ENCODE results near the gene SUFU. TPM values are rescaled to one million over a fixed set of nuclear protein-coding genes. Genes with fewer than 3 reads are reported as not detected.

SUFU gene
- total RNA-seq, 1 experiment from 2014 or later = 6.3 TPM

GRCh38 chr10:102515724-102516123 lies 12.0 kb downstream of the SUFU start:
- BruUV-seq (replicated peaks) = no TSS peak
- ChIA-PET POLR2A (interaction anchor here (1.0 kb wide), 1 partner anchor 126 kb away, joined by 3 read pairs; no protein-coding TSS in a partner anchor), CTCF (no interaction called here)
- H3K36me3 Mint-ChIP-seq (ENCODE audit: insufficient read depth, unreplicated experiment) = peaks cover 47% of the 10 kb centered on the region
- peaks cover 6% of the 10 kb centered on the region for H3K4me1 Mint-ChIP-seq (ENCODE audit: insufficient read depth, unreplicated experiment)
- no peak for TF ChIP-seq CTCF (IDR thresholded peaks at IDR 0.05; ENCODE audit: unreplicated experiment)
- H3K27ac Mint-ChIP-seq (ENCODE audit: low read depth, unreplicated experiment) = no peak overlapping the region
- no peak for DNase-seq (ENCODE audit: unreplicated experiment)
- intact Hi-C loops (cut with micrococcal nuclease) = no loop called here
- no peaks in the 10 kb centered on the region for H3K9me3 Mint-ChIP-seq (ENCODE audit: unreplicated experiment)
- no peak overlapping the region for H3K4me3 Mint-ChIP-seq (ENCODE audit: unreplicated experiment)
- no peaks in the 10 kb centered on the region for H3K27me3 Mint-ChIP-seq (ENCODE audit: insufficient read depth, unreplicated experiment)

- no peak for TF ChIP-seq CTCF (IDR thresholded peaks at IDR 0.05; ENCODE audit: unreplicated experiment)
- ChIA-PET POLR2A (interaction anchor here (1.4 to 1.9 kb wide), 2 partner anchors 13 to 15 kb away, joined by 4 to 9 read pairs; partner anchors contain the start of genes ACTR1A and SUFU), CTCF (interaction anchor here (1.0 to 1.5 kb wide), 2 partner anchors 13 to 64 kb away, joined by 3 to 7 read pairs; partner anchors contain the start of gene SUFU)
- Mint-ChIP-seq H3K4me1 (ENCODE audit: insufficient read depth, unreplicated experiment) (peaks cover 6% of the 10 kb centered on the region), H3K9me3 (ENCODE audit: unreplicated experiment) (no peaks in the 10 kb centered on the region), H3K4me3 (ENCODE audit: unreplicated experiment) (no peak overlapping the region), H3K27ac (ENCODE audit: low read depth, unreplicated experiment) (no peak overlapping the region), H3K27me3 (ENCODE audit: insufficient read depth, unreplicated experiment) (no peaks in the 10 kb centered on the region), H3K36me3 (ENCODE audit: insufficient read depth, unreplicated experiment) (peaks cover 32% of the 10 kb centered on the region)
- no peak for DNase-seq (ENCODE audit: unreplicated experiment)
- no TSS peak for BruUV-seq (replicated peaks)
- intact Hi-C loops (cut with micrococcal nuclease) = no loop called here
Observed at GRCh38 chr10:102517553-102517952, 13.8 kb downstream of the SUFU start.

GRCh38 chr10:102519246-102519825 lies 15.6 kb downstream of the SUFU start:
- POLR2A ChIA-PET = interaction anchor here (0.7 kb wide), 1 partner anchor 454 kb away, joined by 4 read pairs; no protein-coding TSS in a partner anchor
- H3K36me3 Mint-ChIP-seq (ENCODE audit: insufficient read depth, unreplicated experiment) = peaks cover 20% of the 10 kb centered on the region
- no peak overlapping the region for H3K27ac Mint-ChIP-seq (ENCODE audit: low read depth, unreplicated experiment)
- H3K9me3 Mint-ChIP-seq (ENCODE audit: unreplicated experiment) = no peaks in the 10 kb centered on the region
- DNase-seq (ENCODE audit: unreplicated experiment) = no peak
- no peak overlapping the region for H3K4me3 Mint-ChIP-seq (ENCODE audit: unreplicated experiment)
- intact Hi-C loops (cut with micrococcal nuclease) = no loop called here
- H3K27me3 Mint-ChIP-seq (ENCODE audit: insufficient read depth, unreplicated experiment) = no peaks in the 10 kb centered on the region
- H3K4me1 Mint-ChIP-seq (ENCODE audit: insufficient read depth, unreplicated experiment) = peaks cover 6% of the 10 kb centered on the region
- no TSS peak for BruUV-seq (replicated peaks)
- CTCF ChIA-PET = interaction anchor here (0.7 to 2.2 kb wide), 2 partner anchors 15 to 64 kb away, joined by 5 to 6 read pairs; partner anchors contain the start of gene SUFU
- TF ChIP-seq CTCF (IDR thresholded peaks at IDR 0.05; ENCODE audit: unreplicated experiment) = no peak

GRCh38 chr10:102522874-102523249 lies 19.1 kb downstream of the SUFU start:
- TF ChIP-seq CTCF (IDR thresholded peaks at IDR 0.05; ENCODE audit: unreplicated experiment) = no peak
- CTCF ChIA-PET = interaction anchor here (0.6 kb wide), 1 partner anchor 379 kb away, joined by 3 read pairs; no protein-coding TSS in a partner anchor
- Mint-ChIP-seq H3K27me3 (ENCODE audit: insufficient read depth, unreplicated experiment) (no peaks in the 10 kb centered on the region), H3K27ac (ENCODE audit: low read depth, unreplicated experiment) (no peak overlapping the region), H3K4me3 (ENCODE audit: unreplicated experiment) (no peak overlapping the region), H3K4me1 (ENCODE audit: insufficient read depth, unreplicated experiment) (peaks cover 6% of the 10 kb centered on the region), H3K9me3 (ENCODE audit: unreplicated experiment) (no peaks in the 10 kb centered on the region), H3K36me3 (ENCODE audit: insufficient read depth, unreplicated experiment) (no peaks in the 10 kb centered on the region)
- intact Hi-C loops (cut with micrococcal nuclease) = no loop called here
- no peak for DNase-seq (ENCODE audit: unreplicated experiment)
- POLR2A ChIA-PET = no interaction called here
- BruUV-seq (replicated peaks) = no TSS peak
